Endothelial cell of umbilical vein (primary cell): Measurements from ENCODE around the gene PLEKHA4. TPM values are rescaled to one million over a fixed set of nuclear protein-coding genes. Genes with fewer than 3 reads are reported as not detected.

Experiments used
- BruUV-seq: library from RNA; stranded (reverse); fragments of 400-500 nt; replicated peaks from 2 replicates; lab custom pipeline; 2021; lab: Mats Ljungman, UMichigan
- CTCF ChIA-PET: fragments of 300-600, 350-600 bp; sonication (Branson Sonifier 250); formaldehyde crosslinking; loops from one replicate; lab custom pipeline; 2021; ENCODE audit warnings: antibody characterized with exemption, inconsistent platforms; lab: Charles Lee
- POLR2A ChIA-PET: fragments of 300-600, 350-600 bp; sonication (Branson Sonifier 250); formaldehyde crosslinking; loops from one replicate; lab custom pipeline; 2021; ENCODE audit warnings: antibody characterized with exemption, inconsistent platforms; lab: Charles Lee
- DNase-seq: peaks from one replicate; pipeline ENCODE4 v3.0.0-alpha.2; 2011; ENCODE audit warnings: low read depth, low spot score
- FAIRE-seq: peaks from 2 replicates; lab custom pipeline; 2011; peaks lifted over from hg19 to GRCh38; lab: Jason Lieb, UNC
- H2AFZ ChIP-seq: 2 replicates; pipeline ENCODE4 v1.6.0; 2012; ENCODE audit warnings: low read depth, low read length, control low read depth, inconsistent platforms
- H3K27ac ChIP-seq: 2 replicates; pipeline ENCODE4 v1.5.1; 2011; ENCODE audit warnings: low read depth, mild to moderate bottlenecking, control low read depth, low read length, moderate library complexity; ENCODE audit not compliant: insufficient read depth
- H3K27me3 ChIP-seq, 2 experiments: 2 replicates each; pipeline versions ENCODE4 v1.6.0 to v1.6.1; 2011; ENCODE audit warnings: low read length in 2 of 2, mixed read lengths in 1 of 2; ENCODE audit not compliant: control insufficient read depth in 2 of 2, insufficient read depth in 2 of 2
- H3K36me3 ChIP-seq, 2 experiments: 2 replicates in 1 of 2; 3 replicates in 1 of 2; pipeline ENCODE4 v1.5.1; 2011; ENCODE audit warnings: low read length in 2 of 2, mild to moderate bottlenecking in 1 of 2, moderate library complexity in 1 of 2; ENCODE audit not compliant: control insufficient read depth in 2 of 2, insufficient read depth in 2 of 2; ENCODE audit errors: extremely low read depth in 1 of 2
- H3K4me1 ChIP-seq: 3 replicates; pipeline ENCODE4 v1.5.1; 2011; ENCODE audit warnings: mild to moderate bottlenecking, low read length; ENCODE audit not compliant: control insufficient read depth, insufficient read depth; ENCODE audit errors: extremely low read depth
- H3K4me2 ChIP-seq: 2 replicates; pipeline ENCODE4 v1.6.1; 2011; ENCODE audit warnings: low read length, control low read depth, mixed read lengths; ENCODE audit not compliant: insufficient read depth
- H3K4me3 ChIP-seq, 3 experiments: fragments of 200-600 bp in 1 of 3; sonication (generic), shearing (Covaris generic) in 1 of 3; replicated peaks in 1 of 3; 2 replicates each; pipeline ENCODE4 v1.5.1; 2011 to 2016; ENCODE audit warnings: control low read depth in 3 of 3, low read length in 3 of 3, mild to moderate bottlenecking in 2 of 3, inconsistent platforms in 1 of 3, low read depth in 1 of 3, moderate library complexity in 1 of 3; ENCODE audit not compliant: insufficient read depth in 1 of 3
- H3K79me2 ChIP-seq: 2 replicates; pipeline ENCODE4 v1.6.0; 2012; ENCODE audit warnings: low read length, inconsistent platforms; ENCODE audit not compliant: control insufficient read depth, insufficient read depth
- H3K9ac ChIP-seq: replicated peaks from 2 replicates; pipeline ENCODE3; 2011; ENCODE audit warnings: low read length, control low read depth; ENCODE audit not compliant: insufficient read depth; ENCODE audit errors: extremely low read depth
- H3K9me1 ChIP-seq: replicated peaks from 3 replicates; pipeline ENCODE4 v1.6.0; 2011; ENCODE audit warnings: mild to moderate bottlenecking, low read length; ENCODE audit not compliant: control insufficient read depth, insufficient read depth; ENCODE audit errors: extremely low read depth
- H3K9me3 ChIP-seq: replicated peaks from 2 replicates; pipeline ENCODE4 v1.5.1; 2012; ENCODE audit warnings: low read length, inconsistent platforms; ENCODE audit not compliant: control insufficient read depth, insufficient read depth
- H4K20me1 ChIP-seq: replicated peaks from 2 replicates; pipeline ENCODE3; 2011; ENCODE audit warnings: mild to moderate bottlenecking, low read length; ENCODE audit not compliant: control insufficient read depth, insufficient read depth; ENCODE audit errors: extremely low read depth
- CTCF ChIP-seq, 2 donors: IDR thresholded peaks; 1 replicate in 1 of 2; 2 replicates in 1 of 2; pipeline ENCODE4 v1.5.1; 2011; ENCODE audit warnings: low read length in 2 of 2, mild to moderate bottlenecking in 2 of 2, moderate library complexity in 2 of 2, control low read depth in 1 of 2, inconsistent platforms in 1 of 2, low read depth in 1 of 2; ENCODE audit not compliant: insufficient read depth in 1 of 2; ENCODE audit errors: extremely low read depth in 1 of 2
- EZH2 ChIP-seq: IDR thresholded peaks from 2 replicates; pipeline ENCODE4 v1.6.1; 2012; ENCODE audit warnings: borderline replicate concordance, low read depth, mild to moderate bottlenecking, moderate library complexity, low read length, inconsistent platforms; ENCODE audit not compliant: severe bottlenecking
- FOS ChIP-seq: IDR thresholded peaks from 2 replicates; pipeline ENCODE4 v1.6.1; 2011; ENCODE audit warnings: mild to moderate bottlenecking, low read length, moderate library complexity, borderline replicate concordance; ENCODE audit not compliant: insufficient read depth
- GATA2 ChIP-seq: IDR thresholded peaks from 2 replicates; pipeline ENCODE4 v1.7.0; 2011; ENCODE audit warnings: low read depth, mild to moderate bottlenecking, moderate library complexity, mixed read lengths, low read length; ENCODE audit not compliant: insufficient read length, insufficient read depth
- JUN ChIP-seq: IDR thresholded peaks from 2 replicates; pipeline ENCODE4 v1.6.1; 2011; ENCODE audit warnings: borderline replicate concordance, low read depth; ENCODE audit not compliant: insufficient read length, insufficient read depth
- MYC ChIP-seq: IDR thresholded peaks from one replicate; pipeline ENCODE4 v1.6.1; 2011; ENCODE audit warnings: mild to moderate bottlenecking, low read depth, low read length
- POLR2A ChIP-seq: IDR thresholded peaks from 2 replicates; pipeline ENCODE4 v1.6.1; 2012; ENCODE audit warnings: low read depth, mild to moderate bottlenecking, control low read depth, low read length
- POLR2AphosphoS5 ChIP-seq: IDR thresholded peaks from 2 replicates; pipeline ENCODE4 v1.6.1; 2012; ENCODE audit warnings: low read depth, mild to moderate bottlenecking, control low read depth, low read length, moderate library complexity; ENCODE audit not compliant: insufficient read depth
- dilution Hi-C: fragments of 300-500 bp; cut with MboI; formaldehyde crosslinking; loops from one replicate; pipeline ENCODE4 v1.15.0; 2019; ENCODE audit warnings: low sequenced_read_pairs; ENCODE audit not compliant: extremely low pct_ligation_motif_present
- intact Hi-C: fragments of 100-400 bp; cut with micrococcal nuclease; formaldehyde crosslinking; loops from one replicate; pipeline ENCODE4 v1.10.0; 2022
- polyA plus RNA-seq, 4 experiments: library from polyadenylated mRNA; depleted of rRNA in 3 of 4; stranded (reverse) in 3 of 4; unstranded in 1 of 4; fragments of >200 nt; gene quantifications; 2 replicates each; pipeline versions ENCODE4 v1.2.1 to v1.2.3, GENCODE V29; 2011 to 2012; ENCODE audit warnings: missing spikeins in 1 of 4
- total RNA-seq: library from RNA; stranded (reverse); gene quantifications from 2 replicates; pipeline ENCODE4 v1.2.3, GENCODE V29; 2021
- TF ChIP-seq, protein P1 (sequence below): IDR thresholded peaks from 2 replicates; pipeline ENCODE4 v1.6.1; 2011; ENCODE audit not compliant: insufficient read depth, insufficient read length

The PLEKHA4 gene
- total and polyA plus RNA-seq, 2 donors (not counting 3 experiments of a cell fraction or from before 2014, with no cell fraction given) = 4.5 to 10.1 TPM

DNA sequence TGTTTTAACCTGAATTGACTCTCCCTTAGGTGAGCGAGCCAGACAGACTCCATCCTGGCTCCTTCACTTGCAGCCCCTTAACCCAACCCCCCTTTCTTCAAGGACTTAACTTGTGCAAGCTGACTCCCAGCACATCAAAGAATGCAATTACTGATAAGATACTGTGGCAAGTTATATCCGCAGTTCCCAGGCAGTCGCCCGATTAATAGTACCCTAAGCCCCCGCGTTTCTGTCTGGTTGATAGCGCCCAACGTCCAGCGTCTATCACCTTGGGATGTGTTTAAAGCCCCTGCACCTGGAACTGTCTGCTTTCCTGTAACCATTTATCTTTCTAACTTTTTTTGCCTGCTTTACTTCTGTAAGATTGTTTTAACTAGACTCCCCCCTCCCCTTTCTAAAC, 38.3 kb downstream of the PLEKHA4 start:
- dilution Hi-C loops (no loop called here), intact Hi-C loops (no loop called here)
- no peaks in the 10 kb centered on the region for H3K9me1 ChIP-seq
- no peaks in the 10 kb centered on the region for H4K20me1 ChIP-seq
- ChIA-PET CTCF (interaction anchor here (0.7 to 3.4 kb wide), 6 partner anchors 11 to 141 kb away, joined by 3 to 19 read pairs (median 6); no protein-coding TSS in a partner anchor), POLR2A (no interaction called here)
- H3K9me3 ChIP-seq = no peaks in the 10 kb centered on the region
- no peaks in the 10 kb centered on the region for H3K27me3 ChIP-seq
- H3K36me3 ChIP-seq = peaks cover 0 to 4% of the 10 kb centered on the region in 2 experiments
- no peak for FAIRE-seq
- no peak overlapping the region for H3K9ac ChIP-seq
- no peak overlapping the region for H3K27ac ChIP-seq
- H2AFZ ChIP-seq = no peak overlapping the region
- no peak for TF ChIP-seq CTCF (IDR thresholded peaks at IDR 0.05; ENCODE audit: extremely low read depth in 1 of 2, insufficient read depth in 1 of 2, low read depth in 1 of 2, low read length in 2 of 2)
- no peak for TF ChIP-seq MYC
- no peak for TF ChIP-seq EZH2
- TF ChIP-seq POLR2AphosphoS5 = no peak
- no peak for TF ChIP-seq GATA2
- no peak for TF ChIP-seq POLR2A
- TF ChIP-seq, protein P1, sequence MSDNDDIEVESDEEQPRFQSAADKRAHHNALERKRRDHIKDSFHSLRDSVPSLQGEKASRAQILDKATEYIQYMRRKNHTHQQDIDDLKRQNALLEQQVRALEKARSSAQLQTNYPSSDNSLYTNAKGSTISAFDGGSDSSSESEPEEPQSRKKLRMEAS = no peak
- no peak for TF ChIP-seq JUN
- TF ChIP-seq FOS = no peak
- BruUV-seq = no TSS peak
- no peak overlapping the region for H3K4me2 ChIP-seq
- H3K4me3 ChIP-seq = no peak overlapping the region
- no peaks in the 10 kb centered on the region for H3K79me2 ChIP-seq
- H3K4me1 ChIP-seq = no peaks in the 10 kb centered on the region
- no peak for DNase-seq
